Measurements from ENCODE around the gene CD93.

DNA sequence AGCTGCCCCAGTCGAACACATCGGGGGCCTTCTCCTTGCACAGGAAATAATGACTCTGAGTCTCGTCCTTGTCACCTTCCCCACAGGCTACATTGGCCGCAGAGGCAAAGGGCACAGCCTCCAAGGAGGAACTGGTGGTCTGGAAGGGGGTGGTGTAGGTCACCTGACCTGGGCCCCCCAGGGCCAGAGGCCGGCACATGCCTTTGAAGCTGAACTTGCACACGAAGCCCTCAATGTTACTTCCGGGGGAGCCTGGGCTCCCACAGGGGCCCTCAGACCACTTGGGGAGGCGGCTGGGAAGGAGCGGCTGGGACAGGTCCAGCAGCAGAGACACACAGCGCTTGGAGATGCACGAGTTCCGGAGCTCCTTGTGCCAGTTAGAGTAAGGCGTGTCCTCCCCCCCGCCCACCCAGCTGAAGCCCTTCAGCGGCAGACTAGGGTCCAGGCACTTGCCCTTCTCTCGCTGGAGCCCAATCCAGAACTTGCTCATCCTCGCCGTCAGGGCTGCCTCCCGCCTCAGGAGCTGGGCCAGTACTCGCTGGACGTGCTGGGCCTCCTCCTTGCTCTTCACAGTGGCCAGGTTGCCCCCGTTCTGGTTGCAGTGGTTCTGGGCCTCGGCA lies 578 bp downstream of the CD93 start:
- TF ChIP-seq POLR2A (IDR thresholded peaks at IDR 0.05) = no peak
- TF ChIP-seq, protein P1, sequence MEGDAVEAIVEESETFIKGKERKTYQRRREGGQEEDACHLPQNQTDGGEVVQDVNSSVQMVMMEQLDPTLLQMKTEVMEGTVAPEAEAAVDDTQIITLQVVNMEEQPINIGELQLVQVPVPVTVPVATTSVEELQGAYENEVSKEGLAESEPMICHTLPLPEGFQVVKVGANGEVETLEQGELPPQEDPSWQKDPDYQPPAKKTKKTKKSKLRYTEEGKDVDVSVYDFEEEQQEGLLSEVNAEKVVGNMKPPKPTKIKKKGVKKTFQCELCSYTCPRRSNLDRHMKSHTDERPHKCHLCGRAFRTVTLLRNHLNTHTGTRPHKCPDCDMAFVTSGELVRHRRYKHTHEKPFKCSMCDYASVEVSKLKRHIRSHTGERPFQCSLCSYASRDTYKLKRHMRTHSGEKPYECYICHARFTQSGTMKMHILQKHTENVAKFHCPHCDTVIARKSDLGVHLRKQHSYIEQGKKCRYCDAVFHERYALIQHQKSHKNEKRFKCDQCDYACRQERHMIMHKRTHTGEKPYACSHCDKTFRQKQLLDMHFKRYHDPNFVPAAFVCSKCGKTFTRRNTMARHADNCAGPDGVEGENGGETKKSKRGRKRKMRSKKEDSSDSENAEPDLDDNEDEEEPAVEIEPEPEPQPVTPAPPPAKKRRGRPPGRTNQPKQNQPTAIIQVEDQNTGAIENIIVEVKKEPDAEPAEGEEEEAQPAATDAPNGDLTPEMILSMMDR (IDR thresholded peaks at IDR 0.05) = no peak
